Endothelial cell (in vitro differentiated cells): ENCODE results near the gene OR10C1. TPM values are rescaled to one million over a fixed set of nuclear protein-coding genes. Genes with fewer than 3 reads are reported as not detected.

ENCODE experiments used
- DNase-seq: peaks from one replicate; pipeline ENCODE4 v3.0.0; 2021; ENCODE audit warnings: low spot score
- H3K27ac Mint-ChIP-seq: one replicate; pipeline ENCODE4 v1.8.0; 2021; ENCODE audit warnings: mixed read lengths, inconsistent platforms; ENCODE audit not compliant: unreplicated experiment
- H3K27me3 Mint-ChIP-seq: one replicate; pipeline ENCODE4 v1.8.0; 2021; ENCODE audit warnings: mild to moderate bottlenecking, moderate library complexity, mixed read lengths, inconsistent platforms; ENCODE audit not compliant: unreplicated experiment
- H3K36me3 Mint-ChIP-seq: one replicate; pipeline ENCODE4 v1.8.0; 2021; ENCODE audit warnings: mild to moderate bottlenecking, low read depth, mixed read lengths, inconsistent platforms; ENCODE audit not compliant: unreplicated experiment
- H3K4me1 Mint-ChIP-seq: one replicate; pipeline ENCODE4 v1.8.0; 2021; ENCODE audit warnings: mild to moderate bottlenecking, mixed read lengths, inconsistent platforms; ENCODE audit not compliant: unreplicated experiment
- H3K4me3 Mint-ChIP-seq: one replicate; pipeline ENCODE4 v1.8.0; 2021; ENCODE audit warnings: mild to moderate bottlenecking, mixed read lengths, inconsistent platforms; ENCODE audit not compliant: unreplicated experiment
- H3K9me3 Mint-ChIP-seq: one replicate; pipeline ENCODE4 v1.8.0; 2021; ENCODE audit warnings: mixed read lengths, inconsistent platforms; ENCODE audit not compliant: unreplicated experiment
- total RNA-seq: library from RNA; stranded (reverse); fragmentation: NEBNext Ultra II Directional; extraction: Animal tissue kit (Norgen Biotek cat#: 25700); gene quantifications from one replicate; pipeline ENCODE4 v1.2.1, GENCODE V29; 2021; ENCODE audit not compliant: unreplicated experiment
- TF ChIP-seq, protein P1 (sequence below): fragments of 200-600 bp; sonication (generic); IDR thresholded peaks from one replicate; pipeline ENCODE4 v1.5.0; 2021; ENCODE audit warnings: antibody characterized with exemption; ENCODE audit not compliant: unreplicated experiment

Gene OR10C1
- total RNA-seq, 1 donor from 2014 or later: not detected

DNA sequence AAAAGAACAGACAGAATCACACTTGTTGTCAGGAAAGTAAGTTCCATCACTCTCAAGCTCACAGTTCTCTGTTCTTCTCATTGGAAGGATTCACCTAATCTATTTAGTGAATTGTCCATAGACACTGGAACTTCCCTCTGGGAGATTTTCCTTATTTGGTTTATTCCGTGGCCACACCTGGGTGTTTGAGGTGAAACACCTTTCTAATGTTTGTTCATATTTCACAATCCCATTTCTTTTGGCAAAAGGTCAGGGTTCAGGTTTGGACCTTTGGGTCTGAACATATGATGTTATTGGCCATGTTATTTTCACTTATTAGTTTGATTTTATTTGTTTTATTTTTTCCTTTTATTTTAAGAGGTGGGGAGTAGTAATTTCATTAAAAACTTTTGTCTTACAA lies 44.6 kb downstream of the OR10C1 start:
- DNase-seq: no peak
- Mint-ChIP-seq H3K4me3 (no peak overlapping the region), H3K27ac (no peak overlapping the region), H3K36me3 (no peaks in the 10 kb centered on the region), H3K4me1 (peaks cover 9% of the 10 kb centered on the region), H3K27me3 (no peaks in the 10 kb centered on the region), H3K9me3 (no peaks in the 10 kb centered on the region)
- TF ChIP-seq, protein P1, sequence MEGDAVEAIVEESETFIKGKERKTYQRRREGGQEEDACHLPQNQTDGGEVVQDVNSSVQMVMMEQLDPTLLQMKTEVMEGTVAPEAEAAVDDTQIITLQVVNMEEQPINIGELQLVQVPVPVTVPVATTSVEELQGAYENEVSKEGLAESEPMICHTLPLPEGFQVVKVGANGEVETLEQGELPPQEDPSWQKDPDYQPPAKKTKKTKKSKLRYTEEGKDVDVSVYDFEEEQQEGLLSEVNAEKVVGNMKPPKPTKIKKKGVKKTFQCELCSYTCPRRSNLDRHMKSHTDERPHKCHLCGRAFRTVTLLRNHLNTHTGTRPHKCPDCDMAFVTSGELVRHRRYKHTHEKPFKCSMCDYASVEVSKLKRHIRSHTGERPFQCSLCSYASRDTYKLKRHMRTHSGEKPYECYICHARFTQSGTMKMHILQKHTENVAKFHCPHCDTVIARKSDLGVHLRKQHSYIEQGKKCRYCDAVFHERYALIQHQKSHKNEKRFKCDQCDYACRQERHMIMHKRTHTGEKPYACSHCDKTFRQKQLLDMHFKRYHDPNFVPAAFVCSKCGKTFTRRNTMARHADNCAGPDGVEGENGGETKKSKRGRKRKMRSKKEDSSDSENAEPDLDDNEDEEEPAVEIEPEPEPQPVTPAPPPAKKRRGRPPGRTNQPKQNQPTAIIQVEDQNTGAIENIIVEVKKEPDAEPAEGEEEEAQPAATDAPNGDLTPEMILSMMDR: no peak

DNA sequence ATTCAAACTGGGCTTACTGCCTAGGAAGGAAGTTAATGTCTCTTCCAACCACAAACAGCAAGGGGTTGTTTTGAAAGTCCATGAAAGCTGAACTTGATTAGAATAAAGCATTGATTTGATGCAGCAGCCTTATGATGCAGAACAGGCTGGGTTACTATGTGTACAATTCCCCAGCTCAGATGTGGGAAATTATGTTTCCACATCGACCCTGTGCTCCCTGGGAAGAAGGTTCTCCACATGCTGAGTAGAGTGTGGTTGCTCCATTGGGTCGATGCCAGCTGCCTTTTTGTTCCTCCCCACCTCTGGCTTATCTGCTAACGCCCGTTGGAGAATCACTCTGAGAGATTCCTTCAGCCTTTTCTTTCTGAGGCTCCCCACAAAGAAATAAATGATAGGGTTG lies 47.5 kb downstream of the OR10C1 start:
- no peak overlapping the region for H3K4me3 Mint-ChIP-seq
- no peaks in the 10 kb centered on the region for H3K27me3 Mint-ChIP-seq
- H3K9me3 Mint-ChIP-seq: no peaks in the 10 kb centered on the region
- DNase-seq: no peak
- no peaks in the 10 kb centered on the region for H3K36me3 Mint-ChIP-seq
- TF ChIP-seq, protein P1: no peak
- no peaks in the 10 kb centered on the region for H3K4me1 Mint-ChIP-seq
- H3K27ac Mint-ChIP-seq: no peak overlapping the region

DNA sequence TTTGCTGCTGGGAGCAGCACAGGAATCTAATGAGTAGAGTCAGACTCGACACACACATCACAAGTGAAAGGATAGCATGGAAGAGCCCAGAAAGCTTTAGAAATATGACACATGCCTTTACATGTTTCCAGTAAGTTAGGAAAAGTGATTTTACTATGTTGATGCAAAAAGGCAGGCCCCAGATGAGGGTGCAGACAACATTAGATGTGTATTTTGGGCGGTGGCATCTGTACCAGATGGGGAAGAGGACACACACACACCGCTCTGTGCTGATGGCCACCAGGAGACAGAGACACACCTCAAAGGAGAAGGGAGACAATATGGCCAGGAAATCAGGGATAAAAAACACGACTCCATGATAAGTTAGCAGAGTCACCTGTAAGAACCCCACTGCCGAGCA lies 48.0 kb downstream of the OR10C1 start:
- no peak overlapping the region for H3K27ac Mint-ChIP-seq
- H3K36me3 Mint-ChIP-seq: no peaks in the 10 kb centered on the region
- TF ChIP-seq, protein P1: no peak
- DNase-seq: no peak
- no peaks in the 10 kb centered on the region for H3K4me1 Mint-ChIP-seq
- no peak overlapping the region for H3K4me3 Mint-ChIP-seq
- no peaks in the 10 kb centered on the region for H3K9me3 Mint-ChIP-seq
- H3K27me3 Mint-ChIP-seq: no peaks in the 10 kb centered on the region

DNA sequence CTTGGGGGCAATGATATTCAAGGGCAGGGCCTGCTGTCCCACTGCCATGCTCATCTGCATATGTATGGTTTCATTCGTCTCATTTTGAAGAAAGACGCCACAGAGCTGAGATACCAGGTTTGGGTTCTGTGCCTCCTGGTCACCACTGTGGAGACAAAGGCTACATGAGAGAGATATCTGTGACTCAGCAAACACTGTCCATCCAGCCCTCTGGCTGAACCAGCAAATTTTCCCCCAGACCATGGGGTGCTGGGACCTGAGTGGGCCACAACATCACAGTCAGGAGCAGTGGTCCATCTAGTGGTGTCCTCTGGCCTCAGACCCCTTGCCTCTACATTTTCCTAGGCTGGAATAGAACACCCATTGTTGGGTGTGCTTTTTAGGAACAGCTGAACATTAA lies 48.6 kb downstream of the OR10C1 start, which contains the start of gene MAS1L:
TSS of gene MAS1L (minus strand) at position 297 of the 400 bp plus-strand sequence. CDS start at position 243, 54 bp downstream.
- TF ChIP-seq, protein P1: no peak
- no peak for DNase-seq
- Mint-ChIP-seq H3K9me3 (no peaks in the 10 kb centered on the region), H3K4me1 (peaks cover 1% of the 10 kb centered on the region), H3K27me3 (no peaks in the 10 kb centered on the region), H3K4me3 (no peak within 1 kb of the TSS), H3K36me3 (no peaks in the 10 kb centered on the region), H3K27ac (no peak within 1 kb of the TSS)

DNA sequence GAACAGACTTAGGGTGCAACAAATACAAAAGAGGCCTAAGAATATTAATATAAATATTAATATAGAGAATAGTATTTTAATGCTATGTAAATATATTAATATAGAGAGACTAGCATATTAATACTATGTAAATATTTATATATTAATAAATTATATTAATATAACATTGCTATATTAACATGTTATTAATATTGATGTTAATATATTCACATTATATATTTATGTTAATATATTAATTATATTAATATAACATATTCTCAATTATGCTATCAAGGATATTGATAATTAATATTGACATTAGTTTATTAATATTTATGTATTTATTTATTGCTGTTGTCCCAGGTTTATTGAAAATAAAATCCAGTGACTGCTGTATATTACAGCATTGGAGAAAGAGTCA lies 49.8 kb downstream of the OR10C1 start:
- TF ChIP-seq, protein P1: no peak
- Mint-ChIP-seq H3K9me3 (no peaks in the 10 kb centered on the region), H3K4me3 (no peak overlapping the region), H3K4me1 (peaks cover 5% of the 10 kb centered on the region), H3K27me3 (no peaks in the 10 kb centered on the region), H3K27ac (no peak overlapping the region), H3K36me3 (no peaks in the 10 kb centered on the region)
- no peak for DNase-seq
